ENCODE data around the gene PRKAR2A.

GRCh38 chr3:48723725-48724124 lies 123.9 kb downstream of the PRKAR2A start:
- TF ChIP-seq, protein P1, sequence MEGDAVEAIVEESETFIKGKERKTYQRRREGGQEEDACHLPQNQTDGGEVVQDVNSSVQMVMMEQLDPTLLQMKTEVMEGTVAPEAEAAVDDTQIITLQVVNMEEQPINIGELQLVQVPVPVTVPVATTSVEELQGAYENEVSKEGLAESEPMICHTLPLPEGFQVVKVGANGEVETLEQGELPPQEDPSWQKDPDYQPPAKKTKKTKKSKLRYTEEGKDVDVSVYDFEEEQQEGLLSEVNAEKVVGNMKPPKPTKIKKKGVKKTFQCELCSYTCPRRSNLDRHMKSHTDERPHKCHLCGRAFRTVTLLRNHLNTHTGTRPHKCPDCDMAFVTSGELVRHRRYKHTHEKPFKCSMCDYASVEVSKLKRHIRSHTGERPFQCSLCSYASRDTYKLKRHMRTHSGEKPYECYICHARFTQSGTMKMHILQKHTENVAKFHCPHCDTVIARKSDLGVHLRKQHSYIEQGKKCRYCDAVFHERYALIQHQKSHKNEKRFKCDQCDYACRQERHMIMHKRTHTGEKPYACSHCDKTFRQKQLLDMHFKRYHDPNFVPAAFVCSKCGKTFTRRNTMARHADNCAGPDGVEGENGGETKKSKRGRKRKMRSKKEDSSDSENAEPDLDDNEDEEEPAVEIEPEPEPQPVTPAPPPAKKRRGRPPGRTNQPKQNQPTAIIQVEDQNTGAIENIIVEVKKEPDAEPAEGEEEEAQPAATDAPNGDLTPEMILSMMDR (conservative IDR thresholded peaks at IDR 0.05), result no peak
- no peak for TF ChIP-seq EZH2 (IDR thresholded peaks at IDR 0.05; ENCODE audit: low read depth)

Data from PC-9 (cell line).